ENCODE measurements around the gene TRPM3.

TRPM3 gene

GRCh38 chr9:70595211-70595610 is 526.2 kb downstream of the TRPM3 start:
- TF ChIP-seq TOX (CRISPR knock-in tag; IDR thresholded peaks at IDR 0.05; ENCODE audit: borderline replicate concordance), result no peak
- no peak for TF ChIP-seq GLIS3 (CRISPR knock-in tag; IDR thresholded peaks at IDR 0.05)
- TF ChIP-seq OSR1 (CRISPR knock-in tag; IDR thresholded peaks at IDR 0.05), result no peak
- TF ChIP-seq ARNTL (CRISPR knock-in tag; IDR thresholded peaks at IDR 0.05; ENCODE audit: borderline replicate concordance, low read depth), result no peak
- no peak for TF ChIP-seq ZFP3 (CRISPR knock-in tag; IDR thresholded peaks at IDR 0.05)
- no peak for TF ChIP-seq ISL1 (CRISPR knock-in tag; IDR thresholded peaks at IDR 0.05)
- no peak for TF ChIP-seq SNAI2 (CRISPR knock-in tag; IDR thresholded peaks at IDR 0.05)
- TF ChIP-seq TCF4 (CRISPR knock-in tag; IDR thresholded peaks at IDR 0.05; ENCODE audit: borderline replicate concordance), result no peak
- TF ChIP-seq CSRNP3 (CRISPR knock-in tag; IDR thresholded peaks at IDR 0.05), result no peak
- no peak for TF ChIP-seq TSHZ2 (CRISPR knock-in tag; IDR thresholded peaks at IDR 0.05)
- TF ChIP-seq ZNF8 (CRISPR knock-in tag; IDR thresholded peaks at IDR 0.05), result no peak
- no peak for TF ChIP-seq CSDC2 (CRISPR knock-in tag; IDR thresholded peaks at IDR 0.05)
- no peak for TF ChIP-seq ESRRG (CRISPR knock-in tag; IDR thresholded peaks at IDR 0.05)
- no peak for TF ChIP-seq ZNF70 (CRISPR knock-in tag; IDR thresholded peaks at IDR 0.05)
- TF ChIP-seq CREB5 (CRISPR knock-in tag; IDR thresholded peaks at IDR 0.05; ENCODE audit: low read depth), result no peak
- no peak for TF ChIP-seq ZNF565 (CRISPR knock-in tag; conservative IDR thresholded peaks at IDR 0.05; ENCODE audit: low read depth)
- TF ChIP-seq BACH2 (CRISPR knock-in tag; IDR thresholded peaks at IDR 0.05; ENCODE audit: borderline replicate concordance), result no peak
- no peak for TF ChIP-seq ZFP30 (CRISPR knock-in tag; IDR thresholded peaks at IDR 0.05)
- TF ChIP-seq POU6F1 (CRISPR knock-in tag; IDR thresholded peaks at IDR 0.05; ENCODE audit: borderline replicate concordance, low read depth), result no peak
- TF ChIP-seq RARB (CRISPR knock-in tag; IDR thresholded peaks at IDR 0.05), result no peak
- ATAC-seq, result no peak

- ATAC-seq, result no peak
- TF ChIP-seq ZNF70 (CRISPR knock-in tag; IDR thresholded peaks at IDR 0.05), result no peak
- TF ChIP-seq SNAI2 (CRISPR knock-in tag; IDR thresholded peaks at IDR 0.05), result no peak
- TF ChIP-seq OSR1 (CRISPR knock-in tag; IDR thresholded peaks at IDR 0.05), result no peak
- TF ChIP-seq GLIS3 (CRISPR knock-in tag; IDR thresholded peaks at IDR 0.05), result no peak
- TF ChIP-seq BACH2 (CRISPR knock-in tag; IDR thresholded peaks at IDR 0.05; ENCODE audit: borderline replicate concordance), result no peak
- TF ChIP-seq ARNTL (CRISPR knock-in tag; IDR thresholded peaks at IDR 0.05; ENCODE audit: borderline replicate concordance, low read depth), result no peak
- TF ChIP-seq CSRNP3 (CRISPR knock-in tag; IDR thresholded peaks at IDR 0.05), result no peak
- TF ChIP-seq ZFP3 (CRISPR knock-in tag; IDR thresholded peaks at IDR 0.05), result no peak
- TF ChIP-seq CSDC2 (CRISPR knock-in tag; IDR thresholded peaks at IDR 0.05), result no peak
- TF ChIP-seq TCF4 (CRISPR knock-in tag; IDR thresholded peaks at IDR 0.05; ENCODE audit: borderline replicate concordance), result no peak
- no peak for TF ChIP-seq CREB5 (CRISPR knock-in tag; IDR thresholded peaks at IDR 0.05; ENCODE audit: low read depth)
Observed at GRCh38 chr9:70594386-70594944, 527.0 kb downstream of the TRPM3 start.

Measured in SK-N-SH treated with all-trans-retinoic acid at 6 μM for 48 hours (cell line).